Neural cell (in vitro differentiated cells): ENCODE data around the gene SLC16A10.
"Not testable (repeated sequence)": the region's sequence is repeated elsewhere in the genome, so short reads cannot be mapped to it uniquely, and the experiment has no call there.

Experiments used
- CTCF ChIP-seq: fragments of 450-650 bp; IDR thresholded peaks from 2 replicates; pipeline ENCODE4 v1.5.1; 2014; ENCODE audit warnings: antibody characterized with exemption, mild to moderate bottlenecking, moderate library complexity; ENCODE audit not compliant: poor library complexity, severe bottlenecking
- EZH2 ChIP-seq: fragments of 200-600, 300-800 bp; shearing (Covaris generic), sonication (generic); IDR thresholded peaks from 2 replicates; pipeline ENCODE4 v1.6.1; 2014; ENCODE audit warnings: antibody characterized with exemption, low read length, borderline replicate concordance, mild to moderate bottlenecking; ENCODE audit not compliant: insufficient read depth, poor library complexity, severe bottlenecking
- MXI1 ChIP-seq: fragments of 450-650 bp; conservative IDR thresholded peaks from 2 replicates; pipeline ENCODE4 v1.6.1; 2014; ENCODE audit warnings: antibody characterized with exemption, mild to moderate bottlenecking; ENCODE audit not compliant: poor library complexity, severe bottlenecking
- POLR2AphosphoS5 ChIP-seq: IDR thresholded peaks from 2 replicates; pipeline ENCODE4 v1.6.1; 2012
- SMC3 ChIP-seq: fragments of 450-650 bp; conservative IDR thresholded peaks from 2 replicates; pipeline ENCODE4 v1.6.1; 2014; ENCODE audit warnings: antibody characterized with exemption, mild to moderate bottlenecking, moderate library complexity; ENCODE audit not compliant: poor library complexity

- not testable (repeated sequence) for TF ChIP-seq CTCF, EZH2, POLR2AphosphoS5, SMC3, MXI1
Measured at GRCh38 chr6:111134236-111134869, 47.0 kb downstream of the SLC16A10 start.
